GM23338 (cell line): Measurements from ENCODE around the gene NLRX1. TPM values are rescaled to one million over a fixed set of nuclear protein-coding genes. Genes with fewer than 3 reads are reported as not detected.

Experiments used
- ATAC-seq: fragments of 200-7000 bp; cut with Tn5 transposase; 3 replicates; pipeline ENCODE4 v1.9.1; 2020
- DNase-seq: peaks from one replicate; pipeline ENCODE4 v3.0.0-alpha.2; 2015; ENCODE audit warnings: low spot score
- H2AFZ ChIP-seq: fragments of 200-600 bp; sonication (generic); 2 replicates; pipeline ENCODE4 v1.8.0; 2016; ENCODE audit warnings: antibody characterized with exemption, mild to moderate bottlenecking, moderate library complexity
- H3F3A ChIP-seq: fragments of 200-600 bp; sonication (generic); replicated peaks from 2 replicates; pipeline ENCODE4 v1.8.0; 2017; ENCODE audit warnings: antibody characterized with exemption, mixed run types, low read depth
- H3K27ac ChIP-seq: fragments of 200-600 bp; sonication (generic); 2 replicates; pipeline ENCODE4 v1.6.1; 2016; ENCODE audit warnings: low read depth
- H3K27me3 ChIP-seq: fragments of 200-600 bp; sonication (generic); 2 replicates; pipeline ENCODE4 v1.8.0; 2016; ENCODE audit warnings: mild to moderate bottlenecking, mixed run types, moderate library complexity; ENCODE audit not compliant: insufficient read depth
- H3K36me3 ChIP-seq: fragments of 200-600 bp; sonication (generic); 2 replicates; pipeline ENCODE4 v1.8.0; 2016; ENCODE audit warnings: mild to moderate bottlenecking; ENCODE audit not compliant: insufficient read depth
- H3K4me1 ChIP-seq: fragments of 200-600 bp; sonication (generic); 2 replicates; pipeline ENCODE4 v1.8.0; 2016; ENCODE audit warnings: mild to moderate bottlenecking, moderate library complexity; ENCODE audit not compliant: insufficient read depth
- H3K4me2 ChIP-seq: fragments of 200-600 bp; sonication (generic); 2 replicates; pipeline ENCODE4 v1.7.1; 2017; ENCODE audit warnings: mixed run types
- H3K4me3 ChIP-seq: fragments of 200-600 bp; sonication (generic); 2 replicates; pipeline ENCODE4 v1.6.1; 2016; ENCODE audit warnings: mixed run types
- H3K79me2 ChIP-seq: fragments of 200-600 bp; sonication (generic); replicated peaks from 2 replicates; pipeline ENCODE4 v1.8.0; 2017; ENCODE audit warnings: mild to moderate bottlenecking; ENCODE audit not compliant: insufficient read depth
- H3K9me2 ChIP-seq: fragments of 200-600 bp; sonication (generic); 2 replicates; pipeline ENCODE4 v1.8.0; 2017; ENCODE audit not compliant: insufficient read depth
- H4K20me1 ChIP-seq: fragments of 200-600 bp; sonication (generic); replicated peaks from 2 replicates; pipeline ENCODE4 v1.8.0; 2017; ENCODE audit warnings: mild to moderate bottlenecking; ENCODE audit not compliant: insufficient read depth
- H3K27ac Mint-ChIP-seq: 2 replicates; pipeline ENCODE4 v1.8.0; 2020; ENCODE audit warnings: inconsistent platforms, mild to moderate bottlenecking, moderate library complexity, mixed read lengths
- H3K27me3 Mint-ChIP-seq: 3 replicates; pipeline ENCODE4 v1.8.0; 2022; ENCODE audit warnings: low read depth, mild to moderate bottlenecking, moderate library complexity, mixed read lengths, inconsistent platforms; ENCODE audit not compliant: insufficient read depth, poor library complexity
- H3K36me3 Mint-ChIP-seq: 3 replicates; pipeline ENCODE4 v1.8.0; 2021; ENCODE audit warnings: low read depth, mild to moderate bottlenecking, inconsistent platforms, moderate library complexity, mixed read lengths
- H3K4me1 Mint-ChIP-seq: 3 replicates; pipeline ENCODE4 v1.8.0; 2020; ENCODE audit warnings: mild to moderate bottlenecking, inconsistent platforms, mixed read lengths
- H3K4me3 Mint-ChIP-seq: 3 replicates; pipeline ENCODE4 v1.8.0; 2021; ENCODE audit warnings: moderate library complexity, mild to moderate bottlenecking, inconsistent platforms, mixed read lengths
- H3K9me3 Mint-ChIP-seq: 3 replicates; pipeline ENCODE4 v1.8.0; 2020; ENCODE audit warnings: moderate library complexity, mild to moderate bottlenecking, inconsistent platforms, mixed read lengths
- CREB1 ChIP-seq: fragments of 250-450 bp; sonication (Bioruptor Pico); IDR thresholded peaks from 2 replicates; pipeline ENCODE4 v1.5.0; 2020; ENCODE audit warnings: low read depth, mild to moderate bottlenecking, moderate library complexity
- CTCF ChIP-seq, 2 experiments: fragments of 200-600 bp in 1 of 2; sonication (generic) in 1 of 2; conservative IDR thresholded peaks; 2 replicates each; pipeline versions ENCODE4 v1.5.1 to v1.6.1; 2016 to 2017; ENCODE audit warnings: antibody characterized with exemption in 2 of 2, low read depth in 2 of 2, mild to moderate bottlenecking in 2 of 2, moderate library complexity in 1 of 2
- EZH2 ChIP-seq: fragments of 200-600 bp; sonication (generic); IDR thresholded peaks from one replicate; pipeline ENCODE4 v1.8.0; 2017; ENCODE audit warnings: antibody characterized with exemption, mild to moderate bottlenecking, low read depth; ENCODE audit not compliant: unreplicated experiment
- EZH2phosphoT487 ChIP-seq: fragments of 200-600 bp; sonication (generic); IDR thresholded peaks from one replicate; pipeline ENCODE4 v1.8.1; 2018; ENCODE audit warnings: antibody characterized with exemption; ENCODE audit not compliant: unreplicated experiment
- NANOG ChIP-seq: IDR thresholded peaks from 2 replicates; pipeline ENCODE4 v1.6.1; 2016; ENCODE audit warnings: antibody characterized with exemption, borderline replicate concordance
- POLR2AphosphoS5 ChIP-seq: IDR thresholded peaks from 2 replicates; pipeline ENCODE4 v1.6.1; 2016; ENCODE audit warnings: antibody characterized with exemption, low read depth
- STAT1 ChIP-seq: IDR thresholded peaks from one replicate; pipeline ENCODE4 v1.6.1; 2016; ENCODE audit warnings: antibody characterized with exemption; ENCODE audit not compliant: unreplicated experiment
- ZNF114 ChIP-seq: fragments of 250-450 bp; sonication (Bioruptor Pico); IDR thresholded peaks from 2 replicates; pipeline ENCODE4 v1.5.0; 2020; ENCODE audit warnings: mild to moderate bottlenecking, moderate library complexity
- polyA plus RNA-seq: library from polyadenylated mRNA; unstranded; fragments of >200 nt; fragmentation: Nextera tagmentation; extraction: Ambion mirVana; gene quantifications from 2 replicates; pipeline ENCODE4 v1.2.1, GENCODE V29; 2016
- total RNA-seq: library from RNA; depleted of rRNA; stranded (reverse); fragments of >200 nt; shearing (Covaris generic); gene quantifications from 2 replicates; pipeline ENCODE4 v1.2.3, GENCODE V29; 2014
- TF ChIP-seq, protein P1 (sequence below): IDR thresholded peaks from one replicate; pipeline ENCODE4 v1.6.1; 2018; ENCODE audit warnings: antibody characterized with exemption; ENCODE audit not compliant: unreplicated experiment
- TF ChIP-seq, protein P2 (sequence below): IDR thresholded peaks from 2 replicates; pipeline ENCODE4 v1.6.1; 2016; ENCODE audit warnings: antibody characterized with exemption

Gene NLRX1
- total and polyA plus RNA-seq, 2 experiments from 2014 or later = 2.8 to 13.8 TPM

DNA sequence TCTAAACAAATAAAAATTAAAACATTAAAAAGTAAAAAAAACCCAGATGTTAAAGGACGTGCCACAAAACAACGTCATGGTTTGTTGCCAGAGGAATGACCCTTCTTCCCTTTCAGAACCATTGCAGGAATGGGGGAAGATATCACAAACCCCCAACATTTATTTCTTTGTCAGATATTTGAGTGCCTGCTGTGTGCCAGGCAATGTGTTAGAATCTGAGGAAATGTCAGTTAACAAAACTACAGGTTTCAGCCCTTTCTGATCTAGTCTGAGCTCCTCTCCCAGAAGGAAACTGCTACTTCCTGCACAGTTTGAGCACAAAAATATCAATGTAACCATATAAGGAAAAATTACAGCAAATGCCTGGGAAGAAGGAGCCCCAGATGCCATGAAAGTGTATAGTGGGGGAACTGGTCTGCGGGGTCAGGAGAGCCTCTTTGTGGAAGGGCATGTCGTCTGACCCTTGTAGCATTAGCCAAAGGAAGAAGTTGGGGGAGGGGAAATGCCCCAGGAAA is 9.7 kb downstream of the NLRX1 start:
- Mint-ChIP-seq H3K27ac (no peak overlapping the region; the same call in 1 of the 2 replicates), H3K36me3 (no peaks in the 10 kb centered on the region; the same call in 2 of the 3 replicates), H3K4me1 (no peaks in the 10 kb centered on the region; the same call in 1 of the 3 replicates), H3K27me3 (peaks cover 14% of the 10 kb centered on the region), H3K4me3 (no peak overlapping the region), H3K9me3 (no peaks in the 10 kb centered on the region)
- no peak for ATAC-seq
- no peaks in the 10 kb centered on the region for H3K9me2 ChIP-seq
- no peaks in the 10 kb centered on the region for H3K4me1 ChIP-seq
- TF ChIP-seq CTCF (conservative IDR thresholded peaks at IDR 0.05; ENCODE audit: low read depth in 2 of 2) = no peak
- TF ChIP-seq, protein P1, sequence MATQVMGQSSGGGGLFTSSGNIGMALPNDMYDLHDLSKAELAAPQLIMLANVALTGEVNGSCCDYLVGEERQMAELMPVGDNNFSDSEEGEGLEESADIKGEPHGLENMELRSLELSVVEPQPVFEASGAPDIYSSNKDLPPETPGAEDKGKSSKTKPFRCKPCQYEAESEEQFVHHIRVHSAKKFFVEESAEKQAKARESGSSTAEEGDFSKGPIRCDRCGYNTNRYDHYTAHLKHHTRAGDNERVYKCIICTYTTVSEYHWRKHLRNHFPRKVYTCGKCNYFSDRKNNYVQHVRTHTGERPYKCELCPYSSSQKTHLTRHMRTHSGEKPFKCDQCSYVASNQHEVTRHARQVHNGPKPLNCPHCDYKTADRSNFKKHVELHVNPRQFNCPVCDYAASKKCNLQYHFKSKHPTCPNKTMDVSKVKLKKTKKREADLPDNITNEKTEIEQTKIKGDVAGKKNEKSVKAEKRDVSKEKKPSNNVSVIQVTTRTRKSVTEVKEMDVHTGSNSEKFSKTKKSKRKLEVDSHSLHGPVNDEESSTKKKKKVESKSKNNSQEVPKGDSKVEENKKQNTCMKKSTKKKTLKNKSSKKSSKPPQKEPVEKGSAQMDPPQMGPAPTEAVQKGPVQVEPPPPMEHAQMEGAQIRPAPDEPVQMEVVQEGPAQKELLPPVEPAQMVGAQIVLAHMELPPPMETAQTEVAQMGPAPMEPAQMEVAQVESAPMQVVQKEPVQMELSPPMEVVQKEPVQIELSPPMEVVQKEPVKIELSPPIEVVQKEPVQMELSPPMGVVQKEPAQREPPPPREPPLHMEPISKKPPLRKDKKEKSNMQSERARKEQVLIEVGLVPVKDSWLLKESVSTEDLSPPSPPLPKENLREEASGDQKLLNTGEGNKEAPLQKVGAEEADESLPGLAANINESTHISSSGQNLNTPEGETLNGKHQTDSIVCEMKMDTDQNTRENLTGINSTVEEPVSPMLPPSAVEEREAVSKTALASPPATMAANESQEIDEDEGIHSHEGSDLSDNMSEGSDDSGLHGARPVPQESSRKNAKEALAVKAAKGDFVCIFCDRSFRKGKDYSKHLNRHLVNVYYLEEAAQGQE = no peak
- no peak for TF ChIP-seq STAT1
- TF ChIP-seq, protein P2, sequence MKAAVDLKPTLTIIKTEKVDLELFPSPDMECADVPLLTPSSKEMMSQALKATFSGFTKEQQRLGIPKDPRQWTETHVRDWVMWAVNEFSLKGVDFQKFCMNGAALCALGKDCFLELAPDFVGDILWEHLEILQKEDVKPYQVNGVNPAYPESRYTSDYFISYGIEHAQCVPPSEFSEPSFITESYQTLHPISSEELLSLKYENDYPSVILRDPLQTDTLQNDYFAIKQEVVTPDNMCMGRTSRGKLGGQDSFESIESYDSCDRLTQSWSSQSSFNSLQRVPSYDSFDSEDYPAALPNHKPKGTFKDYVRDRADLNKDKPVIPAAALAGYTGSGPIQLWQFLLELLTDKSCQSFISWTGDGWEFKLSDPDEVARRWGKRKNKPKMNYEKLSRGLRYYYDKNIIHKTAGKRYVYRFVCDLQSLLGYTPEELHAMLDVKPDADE = no peak
- TF ChIP-seq ZNF114 (CRISPR knock-in tag) = no peak
- TF ChIP-seq CREB1 (CRISPR knock-in tag) = no peak
- no peak for TF ChIP-seq NANOG
- no peak overlapping the region for H3K4me2 ChIP-seq
- no peak overlapping the region for H2AFZ ChIP-seq
- no peaks in the 10 kb centered on the region for H4K20me1 ChIP-seq
- H3K27me3 ChIP-seq = no peaks in the 10 kb centered on the region
- no peaks in the 10 kb centered on the region for H3K36me3 ChIP-seq
- H3F3A ChIP-seq = no peaks in the 10 kb centered on the region
- H3K27ac ChIP-seq = no peak overlapping the region
- no peaks in the 10 kb centered on the region for H3K79me2 ChIP-seq
- no peak for DNase-seq
- H3K4me3 ChIP-seq = no peak overlapping the region

DNA sequence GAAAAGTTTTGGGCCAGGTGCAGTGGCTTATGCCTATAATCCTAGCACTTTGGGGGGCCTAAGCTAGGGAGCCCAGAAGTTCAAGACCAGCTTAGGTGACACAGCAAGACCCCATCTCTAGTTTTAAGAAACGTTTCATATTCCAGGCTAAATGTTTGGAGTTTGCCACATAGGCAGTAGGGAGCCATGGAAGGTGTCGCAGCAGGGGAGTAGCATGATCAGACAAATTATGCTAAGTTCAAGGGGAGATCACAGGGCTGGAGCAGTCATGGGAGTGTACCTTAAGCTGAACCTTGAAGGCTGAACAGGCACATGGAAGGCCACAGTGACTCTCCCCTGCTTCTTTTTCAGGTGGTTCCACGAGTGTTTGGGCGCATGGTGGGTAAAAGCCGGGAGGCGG is 10.8 kb downstream of the NLRX1 start:
- DNase-seq = no peak
- Histone ChIP-seq H3K79me2 (no peaks in the 10 kb centered on the region), H3K4me3 (no peak overlapping the region), H3K27ac (no peak overlapping the region), H3K27me3 (no peaks in the 10 kb centered on the region), H3K9me2 (no peaks in the 10 kb centered on the region), H3K36me3 (no peaks in the 10 kb centered on the region), H3F3A (no peaks in the 10 kb centered on the region), H3K4me2 (no peak overlapping the region), H3K4me1 (no peaks in the 10 kb centered on the region), H4K20me1 (no peaks in the 10 kb centered on the region), H2AFZ (no peak overlapping the region)
- Mint-ChIP-seq H3K36me3 (no peaks in the 10 kb centered on the region; the same call in 2 of the 3 replicates), H3K27ac (no peak overlapping the region), H3K27me3 (peaks cover 13% of the 10 kb centered on the region), H3K4me3 (no peak overlapping the region), H3K4me1 (no peaks in the 10 kb centered on the region; the same call in 1 of the 3 replicates), H3K9me3 (no peaks in the 10 kb centered on the region)
- ATAC-seq = no peak
- no peak for TF ChIP-seq STAT1
- no peak for TF ChIP-seq EZH2phosphoT487
- no peak for TF ChIP-seq ZNF114 (CRISPR knock-in tag)
- no peak for TF ChIP-seq EZH2
- TF ChIP-seq, protein P2 = no peak
- TF ChIP-seq POLR2AphosphoS5 = no peak
- no peak for TF ChIP-seq CREB1 (CRISPR knock-in tag)
